Ovary (tissue), 9 donors: Measurements from ENCODE around the gene MAP4K4. TPM values are rescaled to one million over a fixed set of nuclear protein-coding genes. Genes with fewer than 3 reads are reported as not detected.

Source experiments
- DNase-seq, 5 donors: peaks; one replicate each; pipeline ENCODE4 v3.0.0-alpha.2; 2019 to 2020
- H3K27ac ChIP-seq, 2 donors: fragments of 200-600 bp; one replicate each; pipeline versions ENCODE4 v1.5.1 to v1.8.0; 2019 to 2022
- H3K27me3 ChIP-seq: fragments of 200-600 bp; one replicate; pipeline ENCODE4 v1.8.0; 2022
- H3K36me3 ChIP-seq: fragments of 200-600 bp; sonication (generic); one replicate; pipeline ENCODE4 v1.5.1; 2019
- H3K4me1 ChIP-seq: one replicate; pipeline ENCODE4 v1.8.1; 2013; ENCODE audit warnings: mild to moderate bottlenecking, moderate library complexity; ENCODE audit not compliant: insufficient read depth
- H3K4me3 ChIP-seq: fragments of 200-600 bp; sonication (generic); one replicate; pipeline ENCODE4 v1.5.1; 2017
- H3K9me3 ChIP-seq, 2 donors: fragments of 200-600 bp in 1 of 2; sonication (generic) in 1 of 2; one replicate each; pipeline versions ENCODE4 v1.5.1 to v1.8.1; 2013 to 2019; ENCODE audit warnings: mild to moderate bottlenecking in 1 of 2, moderate library complexity in 1 of 2
- EP300 ChIP-seq: sonication (generic); formaldehyde crosslinking; IDR thresholded peaks from one replicate; pipeline ENCODE4 v1.6.1; 2017; ENCODE audit warnings: antibody characterized with exemption
- POLR2A ChIP-seq: fragments of 450-650 bp; IDR thresholded peaks from one replicate; pipeline ENCODE4 v1.6.1; 2017; ENCODE audit warnings: antibody characterized with exemption, mild to moderate bottlenecking, moderate library complexity
- WGBS, 3 donors: extraction: QIAGEN DNeasy Blood & Tissue Kit in 1 of 3; methylation state at CpG; one replicate each; pipeline versions ENCODE4 v1.1.5 to v1.1.7; 2013 to 2017; 5-methylcytosine and 5-hydroxymethylcytosine counted together
- intact Hi-C, 4 donors: fragments of 100-400 bp; cut with DNase I; formaldehyde crosslinking; loops; one replicate each; pipeline versions ENCODE4 v1.11.0 to v1.15.1; 2022 to 2023
- polyA plus RNA-seq, 2 donors: library from polyadenylated mRNA; stranded (reverse); fragments of 200-250 nt in 1 of 2; fragments of 350-450 nt in 1 of 2; fragmentation: Illumina TruSeq in 1 of 2; extraction: RNeasy Lipid Tissue Mini Kit (QIAGEN cat#74804) in 1 of 2; gene quantifications; one replicate each; pipeline ENCODE4 v1.2.3, GENCODE V29; 2013 to 2014
- total RNA-seq, 7 donors: library from RNA; depleted of rRNA in 2 of 7; stranded (reverse); fragments of >200 nt in 2 of 7; fragmentation: NEBNext Ultra II Directional in 3 of 7; extraction: Animal tissue kit (Norgen Biotek cat#: 25700) in 3 of 7; gene quantifications; one replicate each; pipeline versions ENCODE4 v1.1.0 to v1.2.4, GENCODE V29; 2016 to 2023
- TF ChIP-seq, protein P1 (sequence below), 3 donors: fragments of 450-650 bp in 2 of 3; fragments of 200-600 bp in 1 of 3; IDR thresholded peaks; one replicate each; pipeline versions ENCODE4 v1.5.1 to v1.8.0; 2016 to 2022; ENCODE audit warnings: antibody characterized with exemption in 3 of 3, mild to moderate bottlenecking in 1 of 3
- donor health status: DM: no; HTN: no; CAD: no; lungs with moderate emphysema.
- donor health status: DM: no; HTN: no; CAD: no.
- donor health status: Bipolar disorder and iron deficiency.
- donor health status: DM: yes; HTN: yes; CAD: no.
- donor health status: DM: no; HTN: no; CAD: no.
- donor health status: DM: yes; HTN: yes; CAD: no.

Gene MAP4K4
- total and polyA plus RNA-seq, 9 donors = 23.9 to 60.9 (median 49.7) TPM

DNA sequence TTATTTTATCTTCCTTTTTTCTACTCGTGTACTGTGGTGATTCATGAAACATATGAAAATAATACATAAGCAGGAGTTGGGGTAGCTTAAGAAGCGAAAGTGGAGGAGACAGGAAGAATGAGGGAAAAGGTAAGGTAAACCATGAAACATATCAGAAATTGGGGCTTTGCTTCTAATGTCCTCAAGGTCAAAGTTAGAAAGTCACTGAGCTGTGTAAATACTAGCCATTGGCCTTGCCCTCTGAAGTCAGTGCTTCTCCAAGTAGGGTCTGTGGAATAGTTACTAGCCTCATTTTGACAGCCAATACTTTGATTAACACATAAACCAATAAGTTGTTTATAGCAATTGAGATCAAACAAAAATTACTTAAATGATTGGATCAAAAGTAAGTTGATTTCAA lies 117.2 kb downstream of the MAP4K4 start:
- TF ChIP-seq EP300 = no peak
- TF ChIP-seq POLR2A = no peak
- TF ChIP-seq, protein P1, sequence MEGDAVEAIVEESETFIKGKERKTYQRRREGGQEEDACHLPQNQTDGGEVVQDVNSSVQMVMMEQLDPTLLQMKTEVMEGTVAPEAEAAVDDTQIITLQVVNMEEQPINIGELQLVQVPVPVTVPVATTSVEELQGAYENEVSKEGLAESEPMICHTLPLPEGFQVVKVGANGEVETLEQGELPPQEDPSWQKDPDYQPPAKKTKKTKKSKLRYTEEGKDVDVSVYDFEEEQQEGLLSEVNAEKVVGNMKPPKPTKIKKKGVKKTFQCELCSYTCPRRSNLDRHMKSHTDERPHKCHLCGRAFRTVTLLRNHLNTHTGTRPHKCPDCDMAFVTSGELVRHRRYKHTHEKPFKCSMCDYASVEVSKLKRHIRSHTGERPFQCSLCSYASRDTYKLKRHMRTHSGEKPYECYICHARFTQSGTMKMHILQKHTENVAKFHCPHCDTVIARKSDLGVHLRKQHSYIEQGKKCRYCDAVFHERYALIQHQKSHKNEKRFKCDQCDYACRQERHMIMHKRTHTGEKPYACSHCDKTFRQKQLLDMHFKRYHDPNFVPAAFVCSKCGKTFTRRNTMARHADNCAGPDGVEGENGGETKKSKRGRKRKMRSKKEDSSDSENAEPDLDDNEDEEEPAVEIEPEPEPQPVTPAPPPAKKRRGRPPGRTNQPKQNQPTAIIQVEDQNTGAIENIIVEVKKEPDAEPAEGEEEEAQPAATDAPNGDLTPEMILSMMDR (IDR thresholded peaks at IDR 0.05) = no peak
- H3K4me1 ChIP-seq = peaks cover 12% of the 10 kb centered on the region
- 78 to 87% (median 85%) methylated on average over 2 of the region's 2 CpGs for WGBS, 3 donors

DNA sequence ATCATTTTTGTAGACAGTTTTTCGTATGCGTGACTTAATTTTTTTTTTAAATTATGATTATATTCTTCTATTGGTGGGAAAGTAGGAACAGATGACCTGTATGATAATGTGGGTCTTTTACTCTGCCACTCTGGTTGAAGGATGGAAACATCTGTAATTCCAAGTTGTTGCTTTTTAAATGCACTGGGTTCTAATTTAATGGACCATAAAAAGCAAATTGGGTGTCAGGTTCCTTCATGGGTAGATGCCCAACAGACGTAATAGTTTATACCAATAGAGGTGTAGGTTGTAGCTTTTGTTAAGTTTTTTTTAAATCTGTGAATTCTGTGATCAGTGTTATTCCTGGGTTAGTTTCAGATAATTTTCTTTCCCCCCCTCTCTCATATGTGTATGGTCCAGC lies 117.6 kb downstream of the MAP4K4 start:
- intact Hi-C loops = no loop called here
- Histone ChIP-seq H3K4me3 (no peak overlapping the region), H3K27ac (no peak overlapping the region), H3K9me3 (no peaks in the 10 kb centered on the region), H3K36me3 (no peaks in the 10 kb centered on the region), H3K4me1 (peaks cover 12% of the 10 kb centered on the region), H3K27me3 (no peaks in the 10 kb centered on the region)
- TF ChIP-seq POLR2A (no peak), EP300 (no peak)
- TF ChIP-seq, protein P1 (IDR thresholded peaks at IDR 0.05) = no peak
- WGBS, 3 donors = 96 to 97% (median 97%) methylated on average over 3 of the region's 3 CpGs
- DNase-seq = no peak

More for the DNA sequence above, 117.2 kb downstream of the MAP4K4 start:
- Histone ChIP-seq H3K27ac (no peak overlapping the region), H3K4me3 (no peak overlapping the region), H3K27me3 (no peaks in the 10 kb centered on the region), H3K36me3 (no peaks in the 10 kb centered on the region), H3K9me3 (no peaks in the 10 kb centered on the region)
- no peak for DNase-seq
- intact Hi-C loops = no loop called here

DNA sequence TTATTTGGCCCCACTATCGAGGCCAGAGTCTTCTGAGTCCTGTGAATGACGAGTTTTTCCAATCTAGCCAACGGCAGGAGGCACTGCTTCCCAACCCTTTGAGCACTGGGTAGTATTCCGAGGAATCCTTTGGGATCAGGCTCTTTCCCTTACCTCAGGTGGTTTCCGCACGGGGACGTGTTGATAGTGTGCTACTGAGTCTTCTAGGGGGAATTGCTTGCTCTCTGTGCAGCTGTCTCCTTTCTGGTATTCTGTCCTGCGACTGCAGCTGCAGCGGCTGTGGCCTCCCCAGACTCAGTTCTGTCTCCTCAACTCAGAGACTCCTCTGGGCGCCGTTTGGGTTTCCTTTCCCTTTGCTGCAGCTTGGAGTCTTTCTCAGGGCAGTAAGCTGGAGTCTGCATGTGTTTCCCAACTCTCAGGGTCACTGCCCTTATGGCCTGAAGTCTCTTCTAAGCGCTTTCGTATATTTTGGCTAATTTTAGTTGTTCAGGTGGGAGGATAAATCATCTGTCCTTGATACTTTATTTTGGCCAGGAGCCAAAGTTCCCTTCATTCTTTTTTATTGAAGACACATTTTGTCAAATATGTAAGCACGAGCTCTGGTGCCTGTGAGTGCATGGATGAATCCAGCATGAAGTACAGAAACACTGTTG lies 118.4 kb downstream of the MAP4K4 start:
- DNase-seq = peak in 2 of 5 donors; percentile 39 to 46
- WGBS, 3 donors = 46 to 56% (median 48%) methylated on average over 14 of the region's 14 CpGs
- H3K27ac ChIP-seq = no peak overlapping the region
- TF ChIP-seq, protein P1 (IDR thresholded peaks at IDR 0.05) = no peak
- no peak for TF ChIP-seq EP300
- TF ChIP-seq POLR2A = no peak
- H3K36me3 ChIP-seq = no peaks in the 10 kb centered on the region
- peaks cover 12% of the 10 kb centered on the region for H3K4me1 ChIP-seq
- intact Hi-C loops = no loop called here
- no peaks in the 10 kb centered on the region for H3K9me3 ChIP-seq
- H3K27me3 ChIP-seq = no peaks in the 10 kb centered on the region
- H3K4me3 ChIP-seq = no peak overlapping the region

DNA sequence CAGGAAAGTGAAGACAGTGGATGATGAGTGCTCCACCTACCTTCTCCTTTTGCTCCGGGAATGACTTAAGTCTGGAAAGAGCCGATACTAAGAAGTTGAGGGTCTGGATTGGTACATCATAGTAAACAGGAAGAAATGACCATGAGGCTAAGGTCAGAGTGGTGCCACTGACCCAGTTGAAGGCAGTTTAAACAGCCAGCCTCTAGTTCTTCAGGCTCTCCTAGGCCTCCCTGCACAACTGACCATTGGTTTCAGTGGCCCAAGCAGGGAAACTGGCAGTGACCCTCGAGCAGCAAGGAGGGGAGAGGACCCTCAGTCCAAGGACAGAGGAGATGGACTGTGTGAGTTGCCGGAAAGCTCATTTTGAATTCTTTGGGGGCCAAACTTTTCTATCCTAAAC lies 119.1 kb downstream of the MAP4K4 start:
- Histone ChIP-seq H3K4me1 (peaks cover 12% of the 10 kb centered on the region), H3K27ac (no peak overlapping the region), H3K4me3 (no peak overlapping the region), H3K27me3 (no peaks in the 10 kb centered on the region), H3K9me3 (no peaks in the 10 kb centered on the region), H3K36me3 (no peaks in the 10 kb centered on the region)
- DNase-seq = no peak
- WGBS, 3 donors = 72 to 84% (median 79%) methylated on average over 4 of the region's 4 CpGs
- TF ChIP-seq EP300 (no peak), POLR2A (no peak)
- TF ChIP-seq, protein P1 (IDR thresholded peaks at IDR 0.05) = no peak
- intact Hi-C loops = no loop called here
